Esophagus muscularis mucosa (tissue), 4 donors: Measurements from ENCODE around the gene P4HB.

ENCODE experiments used
- EP300 ChIP-seq: sonication (generic); formaldehyde crosslinking; IDR thresholded peaks from one replicate; pipeline ENCODE4 v1.6.1; 2017; ENCODE audit warnings: antibody characterized with exemption
- POLR2A ChIP-seq: fragments of 450-650 bp; IDR thresholded peaks from one replicate; pipeline ENCODE4 v1.6.1; 2017; ENCODE audit warnings: antibody characterized with exemption, moderate library complexity, mild to moderate bottlenecking, low read depth
- POLR2AphosphoS5 ChIP-seq, 2 donors: sonication (generic); formaldehyde crosslinking; IDR thresholded peaks; one replicate each; pipeline ENCODE4 v1.6.1; 2017; ENCODE audit warnings: antibody characterized with exemption in 2 of 2
- TF ChIP-seq, protein P1 (sequence below), 3 experiments: fragments of 200-600 bp in 2 of 3; fragments of 450-650 bp in 1 of 3; sonication (generic) in 2 of 3; IDR thresholded peaks; one replicate each; pipeline ENCODE4 v1.5.1; 2017 to 2019; ENCODE audit warnings: antibody characterized with exemption in 3 of 3, mild to moderate bottlenecking in 2 of 3, moderate library complexity in 1 of 3

- TF ChIP-seq, protein P1, sequence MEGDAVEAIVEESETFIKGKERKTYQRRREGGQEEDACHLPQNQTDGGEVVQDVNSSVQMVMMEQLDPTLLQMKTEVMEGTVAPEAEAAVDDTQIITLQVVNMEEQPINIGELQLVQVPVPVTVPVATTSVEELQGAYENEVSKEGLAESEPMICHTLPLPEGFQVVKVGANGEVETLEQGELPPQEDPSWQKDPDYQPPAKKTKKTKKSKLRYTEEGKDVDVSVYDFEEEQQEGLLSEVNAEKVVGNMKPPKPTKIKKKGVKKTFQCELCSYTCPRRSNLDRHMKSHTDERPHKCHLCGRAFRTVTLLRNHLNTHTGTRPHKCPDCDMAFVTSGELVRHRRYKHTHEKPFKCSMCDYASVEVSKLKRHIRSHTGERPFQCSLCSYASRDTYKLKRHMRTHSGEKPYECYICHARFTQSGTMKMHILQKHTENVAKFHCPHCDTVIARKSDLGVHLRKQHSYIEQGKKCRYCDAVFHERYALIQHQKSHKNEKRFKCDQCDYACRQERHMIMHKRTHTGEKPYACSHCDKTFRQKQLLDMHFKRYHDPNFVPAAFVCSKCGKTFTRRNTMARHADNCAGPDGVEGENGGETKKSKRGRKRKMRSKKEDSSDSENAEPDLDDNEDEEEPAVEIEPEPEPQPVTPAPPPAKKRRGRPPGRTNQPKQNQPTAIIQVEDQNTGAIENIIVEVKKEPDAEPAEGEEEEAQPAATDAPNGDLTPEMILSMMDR (IDR thresholded peaks at IDR 0.05) = no peak
- TF ChIP-seq POLR2AphosphoS5 (IDR thresholded peaks at IDR 0.05) (no peak), EP300 (no peak), POLR2A (no peak)
Measured at GRCh38 chr17:81837641-81838040, 22.7 kb downstream of the P4HB start.
